Immature natural killer cell (primary cell): ENCODE measurements around the gene OR8H1. TPM values are rescaled to one million over a fixed set of nuclear protein-coding genes. Genes with fewer than 3 reads are reported as not detected.

Source experiments
- DNase-seq, 3 donors: peaks; one replicate each; pipeline ENCODE4 v3.0.0; 2022; ENCODE audit warnings: mixed read lengths in 1 of 3
- H3K27ac Mint-ChIP-seq, 6 donors: one replicate each; pipeline ENCODE4 v1.8.0; 2020; ENCODE audit warnings: mixed read lengths in 6 of 6, mild to moderate bottlenecking in 5 of 6, inconsistent platforms in 4 of 6, moderate library complexity in 3 of 6
- H3K27me3 Mint-ChIP-seq, 3 donors: one replicate each; pipeline ENCODE4 v1.8.0; 2020 to 2021; ENCODE audit warnings: low read depth in 3 of 3, mild to moderate bottlenecking in 3 of 3, mixed read lengths in 3 of 3, moderate library complexity in 3 of 3, inconsistent platforms in 1 of 3
- H3K36me3 Mint-ChIP-seq, 3 donors: one replicate each; pipeline ENCODE4 v1.8.0; 2020; ENCODE audit warnings: mixed read lengths in 3 of 3, inconsistent platforms in 2 of 3, mild to moderate bottlenecking in 2 of 3
- H3K4me1 Mint-ChIP-seq, 2 donors: one replicate each; pipeline ENCODE4 v1.8.0; 2020; ENCODE audit warnings: inconsistent platforms in 2 of 2, mild to moderate bottlenecking in 2 of 2, mixed read lengths in 2 of 2, moderate library complexity in 1 of 2
- H3K4me3 Mint-ChIP-seq, 5 donors: one replicate each; pipeline ENCODE4 v1.8.0; 2020; ENCODE audit warnings: mild to moderate bottlenecking in 5 of 5, mixed read lengths in 5 of 5, inconsistent platforms in 3 of 5, moderate library complexity in 3 of 5
- H3K9me3 Mint-ChIP-seq, 6 donors: one replicate each; pipeline ENCODE4 v1.8.0; 2020; ENCODE audit warnings: mild to moderate bottlenecking in 6 of 6, mixed read lengths in 6 of 6, inconsistent platforms in 4 of 6, moderate library complexity in 3 of 6
- polyA plus RNA-seq, 3 donors: library from polyadenylated mRNA; unstranded; fragments of 300-500 nt; fragmentation: Illumina TruSeq; gene quantifications; one replicate each; pipeline ENCODE4 v1.2.3, GENCODE V29; 2021

Gene OR8H1
- polyA plus RNA-seq, result not detected

GRCh38 chr11:56292154-56292553 lies at the start of gene OR8H1:
OR8H1 (minus strand) TSS chr11:56292254; CDS start chr11:56291062, 1,192 bp downstream.
- no peak for DNase-seq
- Mint-ChIP-seq H3K9me3 (peaks cover 2 to 33% (median 26%) of the 10 kb centered on the region in 6 donors), H3K4me3 (no peak within 1 kb of the TSS), H3K4me1 (no peaks in the 10 kb centered on the region), H3K36me3 (no peaks in the 10 kb centered on the region), H3K27ac (no peak within 1 kb of the TSS), H3K27me3 (peaks cover 0 to 3% (median 0%) of the 10 kb centered on the region in 3 donors)

GRCh38 chr11:56340289-56340688 lies 48.2 kb upstream of the OR8H1 start:
- Mint-ChIP-seq H3K27me3 (peaks cover 0 to 2% (median 2%) of the 10 kb centered on the region in 3 donors), H3K36me3 (no peaks in the 10 kb centered on the region), H3K9me3 (peaks cover 21 to 64% (median 50%) of the 10 kb centered on the region in 6 donors), H3K27ac (no peak overlapping the region), H3K4me3 (no peak overlapping the region), H3K4me1 (no peaks in the 10 kb centered on the region)
- no peak for DNase-seq

GRCh38 chr11:56333156-56333555 lies 41.1 kb upstream of the OR8H1 start:
- no peak overlapping the region for H3K27ac Mint-ChIP-seq
- DNase-seq, result no peak
- H3K36me3 Mint-ChIP-seq, result no peaks in the 10 kb centered on the region
- H3K4me1 Mint-ChIP-seq, result no peaks in the 10 kb centered on the region
- H3K4me3 Mint-ChIP-seq, result no peak overlapping the region
- peaks cover 0 to 4% (median 0%) of the 10 kb centered on the region in 3 donors for H3K27me3 Mint-ChIP-seq
- peaks cover 6 to 38% (median 27%) of the 10 kb centered on the region in 6 donors for H3K9me3 Mint-ChIP-seq

- H3K4me1 Mint-ChIP-seq, result no peaks in the 10 kb centered on the region
- no peak for DNase-seq
- no peaks in the 10 kb centered on the region for H3K36me3 Mint-ChIP-seq
- no peak overlapping the region for H3K27ac Mint-ChIP-seq
- H3K27me3 Mint-ChIP-seq, result peaks cover 0 to 1% (median 0%) of the 10 kb centered on the region in 3 donors
- H3K4me3 Mint-ChIP-seq, result no peak overlapping the region
- peaks cover 1 to 38% (median 25%) of the 10 kb centered on the region in 6 donors for H3K9me3 Mint-ChIP-seq
Observed at GRCh38 chr11:56331861-56332491, 39.9 kb upstream of the OR8H1 start.

- no peak within 1 kb of the TSS for H3K27ac Mint-ChIP-seq
- H3K4me1 Mint-ChIP-seq, result no peaks in the 10 kb centered on the region
- no peak for DNase-seq
- no peak within 1 kb of the TSS for H3K4me3 Mint-ChIP-seq
- H3K9me3 Mint-ChIP-seq, result peaks cover 17 to 49% (median 28%) of the 10 kb centered on the region in 6 donors
- H3K27me3 Mint-ChIP-seq, result peaks cover 0 to 1% (median 0%) of the 10 kb centered on the region in 3 donors
- H3K36me3 Mint-ChIP-seq, result no peaks in the 10 kb centered on the region
Observed at GRCh38 chr11:56314844-56315243, 22.8 kb upstream of the OR8H1 start, which contains the start of gene OR8K3. OR8K3 (plus strand) TSS chr11:56315144; CDS start chr11:56318307, 3,163 bp downstream.

- Mint-ChIP-seq H3K27me3 (no peaks in the 10 kb centered on the region), H3K4me1 (no peaks in the 10 kb centered on the region), H3K27ac (no peak overlapping the region), H3K9me3 (peaks cover 23 to 76% (median 55%) of the 10 kb centered on the region in 6 donors), H3K36me3 (peaks cover 0 to 6% (median 0%) of the 10 kb centered on the region in 3 donors), H3K4me3 (no peak overlapping the region)
- DNase-seq, result no peak
Observed at GRCh38 chr11:56307836-56308235, 15.8 kb upstream of the OR8H1 start.

GRCh38 chr11:56296898-56297297 lies 4.8 kb upstream of the OR8H1 start:
- no peak overlapping the region for H3K4me3 Mint-ChIP-seq
- H3K27ac Mint-ChIP-seq, result no peak overlapping the region
- H3K9me3 Mint-ChIP-seq, result peaks cover 2 to 30% (median 20%) of the 10 kb centered on the region in 6 donors
- DNase-seq, result no peak
- no peaks in the 10 kb centered on the region for H3K36me3 Mint-ChIP-seq
- H3K27me3 Mint-ChIP-seq, result peaks cover 0 to 3% (median 0%) of the 10 kb centered on the region in 3 donors
- no peaks in the 10 kb centered on the region for H3K4me1 Mint-ChIP-seq

- H3K4me1 Mint-ChIP-seq, result no peaks in the 10 kb centered on the region
- H3K27ac Mint-ChIP-seq, result no peak within 1 kb of the TSS
- H3K27me3 Mint-ChIP-seq, result no peaks in the 10 kb centered on the region
- H3K9me3 Mint-ChIP-seq, result peaks cover 11 to 52% (median 32%) of the 10 kb centered on the region in 6 donors
- no peak within 1 kb of the TSS for H3K4me3 Mint-ChIP-seq
- no peaks in the 10 kb centered on the region for H3K36me3 Mint-ChIP-seq
- no peak for DNase-seq
Observed at GRCh38 chr11:56273854-56274253, 18.2 kb downstream of the OR8H1 start, which contains the start of gene OR5T1. OR5T1 (plus strand) TSS chr11:56274154; CDS start chr11:56275639, 1,485 bp downstream.

- Mint-ChIP-seq H3K9me3 (peaks cover 8 to 50% (median 35%) of the 10 kb centered on the region in 6 donors), H3K4me3 (no peak overlapping the region), H3K36me3 (no peaks in the 10 kb centered on the region), H3K27me3 (no peaks in the 10 kb centered on the region), H3K4me1 (no peaks in the 10 kb centered on the region), H3K27ac (no peak overlapping the region)
- no peak for DNase-seq
Observed at GRCh38 chr11:56271092-56271491, 21.0 kb downstream of the OR8H1 start.

- Mint-ChIP-seq H3K27ac (no peak within 1 kb of the TSS), H3K4me3 (no peak within 1 kb of the TSS), H3K4me1 (no peaks in the 10 kb centered on the region), H3K9me3 (peaks cover 13 to 43% (median 29%) of the 10 kb centered on the region in 6 donors), H3K27me3 (no peaks in the 10 kb centered on the region), H3K36me3 (no peaks in the 10 kb centered on the region)
- DNase-seq, result no peak
Observed at GRCh38 chr11:56251954-56252353, 40.1 kb downstream of the OR8H1 start, which contains the start of gene OR5T3. OR5T3 (plus strand) TSS chr11:56252254; CDS start chr11:56252254, 0 bp downstream.

Other genes with a start within 250 kb of the OR8H1 start
- not detected for gene OR8I2, start 198.9 kb downstream of the OR8H1 start, polyA plus RNA-seq
- gene OR8H2, start 188.6 kb downstream of the OR8H1 start, polyA plus RNA-seq, result not detected
- gene OR8H3, start 169.9 kb downstream of the OR8H1 start, polyA plus RNA-seq, result not detected
- gene OR8J3, start 152.1 kb downstream of the OR8H1 start, polyA plus RNA-seq, result not detected
- gene OR8K5, start 131.9 kb downstream of the OR8H1 start, polyA plus RNA-seq, result not detected
- gene OR5J2, start 115.6 kb downstream of the OR8H1 start, polyA plus RNA-seq, result not detected
- not detected for gene OR5T2, start 58.0 kb downstream of the OR8H1 start, polyA plus RNA-seq
- not detected for gene OR5T3, start 40.0 kb downstream of the OR8H1 start, polyA plus RNA-seq
- gene OR5T1, start 18.1 kb downstream of the OR8H1 start, polyA plus RNA-seq, result not detected
- gene OR8K3, start 22.9 kb upstream of the OR8H1 start, polyA plus RNA-seq, result not detected
- gene OR8K1, start 53.8 kb upstream of the OR8H1 start, polyA plus RNA-seq, result not detected
- not detected for gene OR8J1, start 62.0 kb upstream of the OR8H1 start, polyA plus RNA-seq
- gene OR8U1, start 83.4 kb upstream of the OR8H1 start, polyA plus RNA-seq, result not detected
- gene OR5AL1, start 120.4 kb upstream of the OR8H1 start, polyA plus RNA-seq, result not detected
- gene OR5M3, start 181.1 kb upstream of the OR8H1 start, polyA plus RNA-seq, result not detected
- gene OR5M8, start 199.1 kb upstream of the OR8H1 start, polyA plus RNA-seq, result not detected